Fibroblast of skin of right quadriceps (primary cell): ENCODE measurements around the gene UBQLN1.

Source experiments
- DNase-seq: peaks from one replicate; pipeline ENCODE4 v3.0.0-alpha.2; 2013

Gene UBQLN1

DNA sequence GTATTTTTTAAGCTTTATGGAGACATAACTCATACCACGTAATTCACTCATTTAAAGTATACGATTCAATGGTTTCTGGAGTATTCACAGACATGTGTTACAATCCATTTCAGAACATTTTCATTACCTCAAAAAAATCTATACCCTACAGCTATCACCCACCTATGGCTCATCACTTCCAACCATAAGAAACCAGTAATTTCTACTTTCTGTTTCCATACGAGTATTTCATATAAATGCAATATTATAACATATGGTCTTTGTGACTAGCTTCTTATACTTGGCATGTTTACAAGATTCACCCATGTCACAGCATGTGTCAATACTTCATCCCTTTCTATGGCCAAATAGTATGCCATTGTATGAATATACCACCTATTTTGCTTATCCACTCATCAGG is 18.8 kb downstream of the UBQLN1 start:
- no peak for DNase-seq

DNA sequence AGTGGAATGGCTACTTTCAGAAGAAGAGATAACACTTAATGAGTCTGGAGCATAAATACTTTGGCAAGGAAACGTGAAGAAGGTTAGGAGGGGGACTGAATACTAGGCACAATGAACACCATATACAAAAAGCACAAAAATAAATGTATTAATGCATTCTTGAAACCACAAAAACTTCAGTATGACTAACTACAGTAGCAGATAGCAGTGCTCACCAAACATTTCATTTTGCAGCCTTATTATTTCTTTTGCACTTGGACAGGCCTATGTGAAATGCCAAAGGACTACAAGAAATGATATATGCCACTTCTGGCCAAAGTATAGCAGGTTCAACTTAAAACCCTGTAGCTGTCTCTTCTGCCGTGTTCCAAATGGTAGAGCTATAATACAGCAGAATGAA is 26.3 kb downstream of the UBQLN1 start:
- no peak for DNase-seq

- no peak for DNase-seq
These were observed 27.5 kb downstream of the UBQLN1 start for GRCh38 chr9:83680233-83680632.

DNA sequence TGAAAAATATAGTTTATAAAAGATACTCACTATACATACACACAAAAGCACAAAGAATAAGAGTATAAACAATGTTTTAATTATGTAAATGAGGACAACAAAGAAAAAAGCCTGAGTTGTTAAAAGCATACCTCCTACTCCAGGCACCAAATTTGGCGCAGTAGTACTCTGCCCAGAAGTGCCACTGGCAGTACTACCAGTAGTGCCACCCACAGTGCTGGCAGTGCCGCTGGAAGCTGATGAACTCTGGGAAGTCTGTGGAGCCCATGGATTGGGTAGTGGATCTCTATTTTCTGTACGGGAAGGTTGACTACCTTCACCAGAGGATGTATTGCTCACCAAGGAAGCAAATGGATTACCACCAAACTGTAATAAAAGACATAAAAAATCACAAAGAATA is 30.2 kb downstream of the UBQLN1 start:
- DNase-seq = no peak

GRCh38 chr9:83675466-83675865 is 32.3 kb downstream of the UBQLN1 start:
- DNase-seq = no peak

DNA sequence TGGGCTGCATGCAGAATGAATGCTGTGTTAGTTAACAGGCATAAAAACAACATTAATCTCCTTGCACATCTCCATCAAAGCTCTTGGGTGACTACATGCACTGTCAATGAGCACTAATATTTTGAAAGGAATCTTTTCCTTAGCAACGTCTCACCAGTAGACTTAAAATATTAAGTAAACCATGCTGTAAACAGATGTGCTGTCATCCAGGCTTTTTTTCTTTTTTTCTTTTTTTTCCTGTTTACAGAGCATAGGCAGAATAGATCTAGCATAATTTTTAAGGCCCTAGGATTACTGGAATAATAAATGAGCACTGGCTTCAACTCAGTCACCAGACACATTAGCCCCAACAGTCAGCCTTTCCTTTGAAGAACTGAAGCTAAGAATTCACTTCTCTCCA is 36.3 kb downstream of the UBQLN1 start:
- DNase-seq = no peak

DNA sequence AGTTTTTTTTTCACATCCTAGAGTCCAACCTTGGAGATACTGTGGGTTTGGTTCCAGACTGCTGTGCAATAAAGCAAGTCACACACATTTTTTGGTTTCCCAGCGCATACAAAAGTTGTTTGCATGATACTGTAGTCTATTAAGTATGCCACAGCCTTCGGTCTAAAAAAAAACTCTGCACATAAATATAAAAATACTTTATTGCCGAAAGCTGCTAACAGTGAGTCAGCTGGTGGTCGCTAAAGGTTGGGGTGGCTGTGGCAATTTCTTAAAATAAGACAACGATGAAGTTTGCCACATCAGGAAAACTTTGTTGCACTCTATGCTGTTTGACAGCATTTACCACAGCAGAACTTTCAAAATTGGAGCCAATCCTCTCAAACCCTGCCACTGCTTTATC is 37.4 kb downstream of the UBQLN1 start:
- DNase-seq = peak; percentile 46

GRCh38 chr9:83669067-83669466 is 38.7 kb downstream of the UBQLN1 start:
- no peak for DNase-seq

GRCh38 chr9:83665580-83666200 is 42.1 kb downstream of the UBQLN1 start:
- no peak for DNase-seq

DNA sequence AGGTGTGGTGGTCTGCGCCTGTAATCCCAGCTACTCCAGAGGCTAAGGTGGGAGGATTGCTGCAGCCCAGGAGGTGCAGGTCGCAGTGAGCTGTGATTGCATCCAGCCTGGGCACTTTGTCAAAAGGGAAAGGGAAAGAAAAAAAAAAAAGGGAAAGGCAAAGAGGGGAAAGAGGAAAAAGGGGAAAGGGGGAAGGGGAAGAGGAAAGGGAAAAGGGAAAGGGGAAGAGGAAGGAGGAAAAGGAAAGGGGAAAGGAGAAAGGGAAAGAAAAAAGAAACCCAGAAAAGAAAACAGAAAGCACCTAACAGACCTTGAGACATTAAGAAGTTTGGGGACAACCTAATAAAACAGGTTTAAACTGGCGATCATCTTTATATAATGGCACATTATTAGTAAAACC is 44.8 kb downstream of the UBQLN1 start:
- no peak for DNase-seq

DNA sequence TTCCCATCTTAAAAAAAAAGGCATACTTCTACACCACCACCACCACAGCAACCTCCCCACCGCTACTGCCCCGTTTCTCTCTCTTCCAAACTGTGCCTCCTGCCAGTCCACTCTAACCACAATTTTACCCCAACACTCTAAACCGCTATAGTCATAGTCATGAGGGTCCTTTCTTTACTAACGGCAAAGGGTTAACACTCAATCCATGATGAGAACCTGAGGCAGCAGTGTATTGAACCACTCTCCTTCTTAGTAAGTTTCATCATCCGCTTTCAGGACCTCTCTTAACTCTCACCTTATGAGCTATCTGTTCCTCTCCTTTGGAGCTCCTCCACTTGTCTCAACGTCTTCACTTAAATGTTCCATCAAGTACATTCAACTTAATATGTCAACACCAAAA is 50.8 kb downstream of the UBQLN1 start:
- DNase-seq = no peak

DNA sequence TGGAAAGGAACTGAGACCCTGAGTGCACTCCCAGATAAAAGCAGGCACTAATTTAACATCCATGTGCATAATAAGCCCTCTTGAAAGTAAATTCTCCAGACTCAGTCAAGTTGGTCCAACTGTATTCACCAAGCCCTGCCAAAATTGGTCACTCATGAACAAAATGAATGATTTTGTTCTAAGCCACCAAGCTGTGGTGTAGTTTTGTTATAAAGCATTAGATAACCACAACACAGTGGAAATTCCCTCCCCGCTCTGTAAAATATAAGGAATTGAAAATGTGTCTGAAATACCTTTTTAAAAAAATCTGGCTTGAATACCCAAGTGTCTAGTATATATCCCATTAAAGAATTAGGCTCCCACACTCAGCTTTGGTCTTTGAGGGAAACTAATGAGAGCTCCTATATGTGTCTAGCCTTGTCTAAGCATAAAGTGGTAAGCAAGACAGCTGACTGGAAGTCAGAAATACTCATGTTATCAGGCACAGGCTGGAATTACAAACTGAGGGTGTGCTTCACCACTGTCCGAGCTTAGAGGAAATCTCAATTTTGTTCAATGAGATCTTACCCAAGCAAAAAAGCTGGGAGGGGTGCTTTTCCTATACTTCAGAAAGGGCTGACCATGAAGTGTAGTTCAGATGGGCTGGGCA is 51.6 kb downstream of the UBQLN1 start:
- no peak for DNase-seq

GRCh38 chr9:83655433-83655832 is 52.3 kb downstream of the UBQLN1 start:
- DNase-seq = no peak

DNA sequence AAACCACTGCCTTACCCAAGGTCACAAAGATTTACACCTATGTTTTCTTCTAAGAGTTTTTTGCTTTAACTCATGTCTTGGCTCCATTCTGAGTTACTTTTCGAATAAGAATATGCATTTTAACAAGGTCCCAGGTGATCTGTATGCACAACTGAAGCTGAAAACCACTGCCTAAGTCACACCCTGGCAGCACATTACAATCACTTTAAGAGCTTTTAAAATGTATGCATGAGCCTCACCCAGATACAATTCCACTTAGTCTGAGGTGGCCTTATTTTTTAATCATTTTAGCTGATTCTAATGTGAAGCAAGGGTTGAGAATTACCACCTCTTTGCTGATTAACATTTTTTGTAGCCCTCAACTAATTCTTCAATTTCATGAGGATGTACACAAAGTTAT is 55.3 kb downstream of the UBQLN1 start:
- DNase-seq = no peak

DNA sequence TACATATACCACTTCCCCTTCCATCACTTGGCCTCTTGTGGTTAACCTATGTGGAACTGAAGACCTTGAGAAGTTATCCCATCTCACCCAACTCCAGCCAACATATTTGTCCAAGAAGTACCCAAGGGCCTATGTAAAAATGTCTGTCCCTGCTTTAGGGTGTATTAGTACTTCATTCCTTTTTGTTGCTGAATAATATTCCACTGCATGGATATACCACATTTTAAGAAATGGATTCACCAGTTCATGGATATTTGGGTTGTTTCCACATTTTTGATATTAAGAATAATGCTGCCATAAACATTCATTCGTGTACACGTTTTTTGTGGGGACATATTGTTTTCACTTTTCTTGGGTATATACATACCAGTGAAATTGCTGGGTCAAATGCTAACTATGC is 56.2 kb downstream of the UBQLN1 start:
- DNase-seq = no peak

- no peak for DNase-seq
These were observed 58.2 kb downstream of the UBQLN1 start for GRCh38 chr9:83649515-83649914.

- DNase-seq = peak; percentile 22
These were observed 58.7 kb downstream of the UBQLN1 start for GRCh38 chr9:83649080-83649479.

DNA sequence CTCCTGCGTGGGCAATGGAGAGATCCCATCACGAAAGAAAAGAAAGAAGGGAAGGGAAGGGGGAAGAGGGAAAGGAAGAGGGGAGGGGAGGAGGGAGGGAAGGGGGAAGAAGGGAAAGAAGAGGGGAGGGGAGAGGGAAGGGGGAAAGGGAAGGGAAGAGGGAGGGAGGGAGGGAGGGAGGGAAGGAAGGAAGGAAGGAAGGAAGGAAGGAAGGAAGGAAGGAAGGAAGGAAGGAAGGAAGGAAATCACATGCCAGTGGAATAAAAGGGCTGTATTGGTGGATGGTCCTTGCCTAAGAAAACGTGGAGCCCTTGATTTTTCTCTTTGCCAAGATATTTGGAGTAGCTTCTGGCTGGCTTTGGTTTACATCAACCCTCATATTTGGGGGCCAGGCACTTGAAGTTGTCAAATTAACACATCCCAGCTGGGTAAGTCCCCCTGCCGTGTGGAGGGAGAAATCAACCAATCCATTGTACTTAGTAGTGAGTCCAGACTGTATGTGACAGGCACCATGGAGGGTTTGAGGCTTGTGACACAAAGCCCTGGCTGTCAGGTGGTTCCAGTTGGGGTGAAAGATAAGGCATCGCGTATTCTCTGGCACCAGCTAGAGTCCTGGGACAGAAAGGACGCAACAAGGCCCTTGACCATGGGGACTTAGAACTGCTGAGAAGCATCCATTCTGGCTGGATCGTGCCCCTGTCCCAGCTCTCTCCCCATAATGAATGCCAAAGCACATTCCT is 61.1 kb downstream of the UBQLN1 start:
- DNase-seq = no peak

DNA sequence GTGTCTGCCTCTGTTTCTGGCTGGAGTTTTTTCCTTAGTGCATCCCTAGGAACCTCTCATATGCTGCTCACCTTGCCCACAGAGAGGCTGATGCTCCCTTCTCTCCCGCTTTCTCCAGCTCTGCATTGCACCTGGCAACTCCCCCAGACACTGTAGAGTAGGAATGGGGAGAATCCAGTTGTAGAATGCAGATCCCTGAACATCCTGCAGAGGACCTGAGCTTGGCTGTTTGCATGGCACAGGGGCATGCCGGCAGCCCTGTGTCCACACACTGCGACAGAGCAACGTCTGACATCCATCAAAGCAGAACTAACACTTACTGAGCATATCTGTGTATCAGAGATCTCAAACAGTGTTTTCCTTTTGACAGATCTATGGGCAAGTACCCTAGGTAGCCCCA is 65.0 kb downstream of the UBQLN1 start:
- DNase-seq = no peak

DNA sequence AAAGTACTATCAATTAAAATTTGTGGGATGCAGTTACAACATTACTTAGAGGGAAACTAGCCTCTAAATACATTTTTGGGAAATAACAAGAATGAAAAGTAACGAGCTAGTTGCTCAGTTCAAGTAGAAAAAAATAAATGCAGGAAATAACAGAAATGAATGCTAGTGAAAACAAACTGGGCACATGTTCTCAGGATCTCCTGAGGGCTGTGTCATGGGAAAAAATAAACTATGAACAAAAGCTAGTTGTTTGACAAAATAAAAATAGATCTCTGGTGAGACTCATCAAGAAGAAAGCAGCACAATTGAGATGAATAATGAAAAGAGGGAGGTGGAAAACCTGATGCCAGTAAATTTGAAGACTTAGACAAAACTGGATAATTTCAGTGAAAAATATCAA is 68.5 kb downstream of the UBQLN1 start:
- DNase-seq = no peak

- no peak for DNase-seq
These were observed 70.4 kb downstream of the UBQLN1 start for GRCh38 chr9:83637389-83637788.

- no peak for DNase-seq
These were observed 70.9 kb downstream of the UBQLN1 start for GRCh38 chr9:83636813-83637212.

DNA sequence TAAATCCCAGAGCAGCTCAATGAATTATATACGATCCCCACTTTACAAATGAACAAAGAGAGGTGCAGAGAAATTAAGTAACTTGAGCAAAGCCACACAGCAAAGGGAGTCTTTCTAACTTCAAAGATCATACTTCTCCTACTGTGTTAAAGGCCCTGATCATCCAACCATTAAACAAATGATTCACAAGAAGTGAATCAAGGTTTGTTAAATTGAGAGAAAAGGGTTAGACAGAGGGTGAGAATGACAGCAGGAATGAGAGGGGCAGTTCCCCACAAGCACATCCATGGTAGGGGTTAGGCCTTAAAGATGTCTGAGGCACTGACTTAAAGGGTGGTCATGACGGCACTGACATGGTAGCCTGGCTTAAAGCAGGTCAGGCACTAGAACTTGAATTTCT is 74.1 kb downstream of the UBQLN1 start:
- DNase-seq = no peak

DNA sequence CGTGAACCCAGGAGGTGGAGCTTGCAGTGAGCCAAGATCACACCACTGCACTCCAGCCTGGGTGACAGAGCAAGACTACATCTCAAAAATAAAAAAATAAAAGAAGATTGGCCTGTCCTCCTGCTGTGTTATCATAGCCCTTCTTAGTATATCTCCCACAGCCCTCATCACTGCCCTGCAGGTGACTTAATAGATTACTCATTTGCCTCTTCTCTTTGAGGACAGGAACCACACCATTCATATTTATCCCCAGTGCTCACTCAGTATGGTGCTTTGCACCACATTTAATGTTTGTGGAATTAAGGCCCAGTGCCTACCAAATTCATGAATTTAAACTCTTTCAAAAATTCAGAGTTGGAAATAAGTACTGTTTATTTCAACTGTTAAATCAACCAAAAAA is 74.5 kb downstream of the UBQLN1 start:
- no peak for DNase-seq
